HG03520 (cell line): ENCODE data around the gene MPV17L2.

Source experiments
- ATAC-seq: cut with Tn5 transposase; IDR thresholded peaks from one replicate; pipeline ENCODE4 v1.9.1; 2021; ENCODE audit warnings: mild to moderate bottlenecking, moderate library complexity; ENCODE audit not compliant: unreplicated experiment

The MPV17L2 gene

DNA sequence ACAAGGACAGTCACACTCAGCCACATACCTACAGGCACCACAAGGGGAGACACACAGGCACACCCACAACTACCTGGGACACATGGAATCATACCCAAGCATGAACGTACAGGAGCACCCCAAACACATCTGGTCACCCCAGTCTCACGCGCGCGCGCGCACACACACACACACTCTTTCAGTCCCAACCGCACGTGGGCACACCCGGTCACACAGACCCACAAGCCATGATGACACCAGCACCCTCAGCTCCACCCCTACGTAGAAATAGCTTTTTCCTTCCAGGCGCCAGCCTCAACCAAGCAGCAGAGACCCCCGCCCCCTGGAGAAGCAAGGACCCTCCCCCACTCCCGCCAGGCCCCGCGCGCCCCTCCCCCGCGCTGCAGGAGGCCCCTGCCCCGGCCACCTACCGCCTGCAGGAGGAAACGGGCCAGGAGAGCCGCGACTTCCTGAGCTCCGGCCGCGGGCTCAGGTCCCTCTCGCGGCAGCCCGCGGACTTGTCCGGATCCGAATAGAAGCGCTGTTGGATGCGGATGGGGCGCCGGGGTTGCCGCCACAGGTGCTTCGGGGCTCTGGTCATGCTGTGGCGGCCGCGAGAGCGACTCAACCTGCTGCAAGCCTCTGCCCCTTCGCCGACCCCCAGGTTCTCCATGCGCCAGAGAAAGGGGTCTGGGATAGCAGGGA, 39.7 kb downstream of the MPV17L2 start:
- no peak for ATAC-seq

DNA sequence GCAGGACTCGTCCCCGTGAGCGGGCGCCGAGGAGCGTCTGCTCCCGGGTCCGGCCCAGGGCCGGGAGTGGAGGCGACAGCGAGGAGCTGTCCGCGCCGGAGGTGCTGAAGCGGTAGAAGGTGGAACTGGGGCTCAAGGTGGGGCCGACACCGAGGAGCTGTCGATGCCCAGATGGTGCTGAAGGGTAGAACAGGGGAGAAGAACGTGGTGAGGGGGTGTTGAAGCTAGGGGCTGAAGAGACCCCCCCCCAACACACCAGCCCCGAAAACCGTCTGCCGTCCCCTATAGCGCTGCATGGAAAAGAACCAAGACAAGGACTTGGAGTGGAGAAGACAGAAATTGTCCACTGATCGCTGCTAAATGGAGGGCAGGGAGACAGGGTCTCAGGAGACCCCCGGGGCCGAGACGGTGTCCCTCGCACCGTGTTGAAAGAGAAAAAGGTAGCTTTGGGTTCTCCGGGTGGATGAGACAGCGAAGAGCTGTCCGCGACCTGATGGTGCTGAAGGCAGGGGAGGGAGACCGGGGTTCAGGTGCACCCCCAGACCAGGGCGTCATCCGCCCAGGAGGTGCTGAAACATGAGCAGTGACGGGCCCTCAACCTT, 40.3 kb downstream of the MPV17L2 start:
- ATAC-seq, result no peak

DNA sequence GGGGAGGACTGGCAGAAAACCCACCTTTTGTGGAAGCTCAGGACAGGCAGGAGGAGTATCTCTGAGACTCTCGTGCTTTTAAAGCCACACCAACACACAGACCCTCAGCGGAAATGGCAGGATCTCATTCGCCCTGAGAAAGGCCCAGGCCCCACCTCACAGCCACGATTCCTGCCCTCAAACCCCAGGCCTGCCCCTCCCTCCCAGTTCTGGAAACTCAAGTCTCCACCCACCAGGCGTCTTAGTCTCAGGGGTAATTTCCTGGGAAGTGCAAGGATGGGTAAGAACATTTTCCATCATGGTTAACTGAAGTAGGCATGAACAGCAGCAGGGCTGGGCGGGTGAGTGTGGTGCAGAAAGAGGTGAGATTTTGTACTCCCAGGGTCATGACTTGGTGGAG, 41.2 kb downstream of the MPV17L2 start:
- no peak for ATAC-seq

DNA sequence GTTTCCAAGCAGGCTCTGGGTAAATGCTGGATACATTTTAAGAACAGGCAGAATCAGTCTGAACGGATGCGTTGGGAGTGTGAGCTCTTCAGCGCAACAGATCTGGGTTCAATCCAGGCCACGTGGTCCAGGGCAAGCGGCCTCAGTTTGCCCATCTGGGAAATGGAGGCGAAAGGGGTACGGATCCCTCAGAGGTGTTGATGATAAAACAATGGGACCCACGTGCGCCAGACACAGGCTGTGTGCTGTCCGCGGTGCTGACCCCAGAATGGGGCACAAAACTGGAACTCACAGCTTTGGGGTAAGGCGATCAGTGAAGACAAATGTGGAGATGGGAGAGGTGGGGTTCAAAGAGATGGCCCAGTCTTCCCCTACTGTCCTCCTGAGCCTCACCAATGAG, 46.3 kb downstream of the MPV17L2 start:
- no peak for ATAC-seq

DNA sequence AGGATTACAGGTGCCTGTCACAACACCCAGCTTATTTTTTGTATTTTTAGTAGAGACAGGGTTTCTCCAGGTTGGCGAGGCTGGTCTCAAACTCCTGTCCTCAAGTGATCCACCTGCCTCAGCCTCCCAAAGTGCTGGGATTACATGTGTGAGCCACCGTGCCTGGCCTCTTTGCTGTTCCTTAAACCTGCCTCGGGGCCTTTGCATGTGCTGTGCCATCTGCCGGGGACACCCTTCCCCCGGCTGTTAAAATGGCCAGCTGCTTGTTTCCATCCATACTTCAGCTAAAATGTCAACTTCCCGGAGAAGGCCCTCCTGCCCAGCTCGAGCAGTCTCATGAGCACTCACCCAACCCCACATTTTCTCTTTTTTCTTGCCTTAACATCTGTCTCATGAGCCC, 52.3 kb downstream of the MPV17L2 start:
- no peak for ATAC-seq
